Right atrium auricular region (tissue), 2 donors: Measurements from ENCODE around the gene COL4A4. TPM values are rescaled to one million over a fixed set of nuclear protein-coding genes. Genes with fewer than 3 reads are reported as not detected.

ENCODE experiments used
- DNase-seq: peaks from one replicate; pipeline ENCODE4 v3.0.0-alpha.2; 2019; ENCODE audit warnings: low spot score
- H3K27ac ChIP-seq, 2 donors: fragments of 200-600 bp; sonication (generic); 1 replicate in 1 of 2; 2 replicates in 1 of 2; pipeline ENCODE4 v1.5.1; 2016 to 2019
- H3K27me3 ChIP-seq, 2 donors: fragments of 200-600 bp; sonication (generic); one replicate each; pipeline versions ENCODE4 v1.5.1 to v1.6.0; 2017 to 2019
- H3K36me3 ChIP-seq: fragments of 200-600 bp; sonication (generic); one replicate; pipeline ENCODE4 v1.5.1; 2016
- H3K4me1 ChIP-seq, 2 donors: fragments of 200-600 bp; sonication (generic); one replicate each; pipeline versions ENCODE4 v1.5.1 to v1.6.0; 2017 to 2019
- H3K4me3 ChIP-seq, 2 donors: fragments of 200-600 bp; sonication (generic); 1 replicate in 1 of 2; 2 replicates in 1 of 2; pipeline ENCODE4 v1.5.1; 2017 to 2019; ENCODE audit warnings: mild to moderate bottlenecking in 1 of 2, moderate library complexity in 1 of 2
- H3K9me3 ChIP-seq, 2 donors: fragments of 200-600 bp; sonication (generic); one replicate each; pipeline ENCODE4 v1.5.1; 2019
- total RNA-seq, 2 donors: library from RNA; depleted of rRNA; stranded (reverse); fragments of >200 nt; gene quantifications; one replicate each; pipeline ENCODE4 v1.1.0, GENCODE V29; 2016
- TF ChIP-seq, protein P1 (sequence below), 2 donors: fragments of 200-600 bp; sonication (generic); IDR thresholded peaks; one replicate each; pipeline ENCODE4 v1.5.1; 2019; ENCODE audit warnings: antibody characterized with exemption in 2 of 2

COL4A4 gene
- total RNA-seq, 2 donors from 2014 or later: 3.8 to 10.0 TPM

DNA sequence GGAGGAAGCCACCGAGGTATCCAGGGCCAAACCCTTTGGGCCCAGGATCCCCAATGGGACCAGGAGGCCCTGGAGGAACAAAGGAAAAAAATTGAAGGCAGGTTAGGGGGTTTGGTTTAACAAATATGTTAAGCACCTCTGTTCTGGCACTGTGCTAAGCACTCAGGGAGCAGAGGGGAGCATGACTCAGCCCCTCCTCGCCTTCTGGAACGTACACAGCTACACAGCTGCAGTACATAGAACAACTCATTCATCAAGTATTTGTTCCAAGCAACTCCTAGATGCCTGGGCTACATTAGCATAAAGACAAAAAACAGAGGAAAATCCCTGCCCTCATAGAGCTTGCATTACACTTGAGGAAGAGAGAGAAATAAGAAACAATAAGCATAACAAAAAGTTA, 153.6 kb downstream of the COL4A4 start:
- H3K4me3 ChIP-seq: no peak overlapping the region
- no peak overlapping the region for H3K27ac ChIP-seq
- no peak for DNase-seq
- H3K4me1 ChIP-seq: no peaks in the 10 kb centered on the region
- H3K27me3 ChIP-seq: no peaks in the 10 kb centered on the region
- H3K36me3 ChIP-seq: no peaks in the 10 kb centered on the region
- TF ChIP-seq, protein P1, sequence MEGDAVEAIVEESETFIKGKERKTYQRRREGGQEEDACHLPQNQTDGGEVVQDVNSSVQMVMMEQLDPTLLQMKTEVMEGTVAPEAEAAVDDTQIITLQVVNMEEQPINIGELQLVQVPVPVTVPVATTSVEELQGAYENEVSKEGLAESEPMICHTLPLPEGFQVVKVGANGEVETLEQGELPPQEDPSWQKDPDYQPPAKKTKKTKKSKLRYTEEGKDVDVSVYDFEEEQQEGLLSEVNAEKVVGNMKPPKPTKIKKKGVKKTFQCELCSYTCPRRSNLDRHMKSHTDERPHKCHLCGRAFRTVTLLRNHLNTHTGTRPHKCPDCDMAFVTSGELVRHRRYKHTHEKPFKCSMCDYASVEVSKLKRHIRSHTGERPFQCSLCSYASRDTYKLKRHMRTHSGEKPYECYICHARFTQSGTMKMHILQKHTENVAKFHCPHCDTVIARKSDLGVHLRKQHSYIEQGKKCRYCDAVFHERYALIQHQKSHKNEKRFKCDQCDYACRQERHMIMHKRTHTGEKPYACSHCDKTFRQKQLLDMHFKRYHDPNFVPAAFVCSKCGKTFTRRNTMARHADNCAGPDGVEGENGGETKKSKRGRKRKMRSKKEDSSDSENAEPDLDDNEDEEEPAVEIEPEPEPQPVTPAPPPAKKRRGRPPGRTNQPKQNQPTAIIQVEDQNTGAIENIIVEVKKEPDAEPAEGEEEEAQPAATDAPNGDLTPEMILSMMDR (IDR thresholded peaks at IDR 0.05): no peak
- no peaks in the 10 kb centered on the region for H3K9me3 ChIP-seq

DNA sequence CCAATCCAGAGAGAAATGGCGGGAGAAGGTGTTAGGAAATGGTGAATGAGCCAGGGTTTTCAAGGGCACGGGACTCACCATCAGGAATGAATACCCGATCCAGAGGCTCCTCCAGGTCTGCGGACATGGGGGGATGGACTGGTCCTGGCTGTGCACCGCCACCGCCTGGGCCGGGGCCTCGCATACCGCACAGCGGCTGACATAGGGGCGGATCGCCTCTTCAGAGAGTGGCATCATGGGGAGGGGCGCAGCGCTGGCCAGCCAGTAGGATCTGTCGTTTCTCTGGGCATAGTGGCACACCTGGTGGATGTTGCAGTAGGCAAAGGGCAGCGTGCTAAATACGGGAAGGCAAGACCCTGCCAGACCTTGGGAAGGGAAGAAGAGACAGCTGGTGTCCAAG, 156.1 kb downstream of the COL4A4 start:
- H3K4me1 ChIP-seq: no peaks in the 10 kb centered on the region
- H3K4me3 ChIP-seq: no peak overlapping the region
- H3K27me3 ChIP-seq: no peaks in the 10 kb centered on the region
- no peak for DNase-seq
- TF ChIP-seq, protein P1 (IDR thresholded peaks at IDR 0.05): no peak
- H3K36me3 ChIP-seq: no peaks in the 10 kb centered on the region
- no peaks in the 10 kb centered on the region for H3K9me3 ChIP-seq
- H3K27ac ChIP-seq: no peak overlapping the region

DNA sequence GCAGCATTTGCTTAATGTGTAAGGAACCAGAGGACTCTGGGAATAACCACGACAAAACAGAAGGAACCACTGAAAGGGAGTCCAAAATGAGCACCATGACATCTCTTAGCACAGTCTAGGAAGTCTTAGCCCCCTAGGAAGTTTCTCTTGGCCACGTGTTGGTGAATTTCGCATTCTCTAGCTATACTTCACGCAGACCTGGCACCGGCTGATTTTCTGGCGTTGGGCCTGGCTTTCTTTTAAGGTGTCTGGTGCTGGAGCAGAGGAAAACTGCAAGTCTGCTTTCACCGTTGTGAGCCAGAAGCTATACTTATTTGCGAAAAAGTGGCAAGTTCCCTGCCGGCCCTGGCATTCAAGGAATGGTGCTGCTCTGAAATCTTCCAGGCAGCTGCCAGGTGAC, 156.9 kb downstream of the COL4A4 start:
- Histone ChIP-seq H3K36me3 (no peaks in the 10 kb centered on the region), H3K9me3 (no peaks in the 10 kb centered on the region), H3K27ac (no peak overlapping the region), H3K4me3 (no peak overlapping the region), H3K4me1 (no peaks in the 10 kb centered on the region), H3K27me3 (no peaks in the 10 kb centered on the region)
- no peak for DNase-seq
- TF ChIP-seq, protein P1 (IDR thresholded peaks at IDR 0.05): no peak

DNA sequence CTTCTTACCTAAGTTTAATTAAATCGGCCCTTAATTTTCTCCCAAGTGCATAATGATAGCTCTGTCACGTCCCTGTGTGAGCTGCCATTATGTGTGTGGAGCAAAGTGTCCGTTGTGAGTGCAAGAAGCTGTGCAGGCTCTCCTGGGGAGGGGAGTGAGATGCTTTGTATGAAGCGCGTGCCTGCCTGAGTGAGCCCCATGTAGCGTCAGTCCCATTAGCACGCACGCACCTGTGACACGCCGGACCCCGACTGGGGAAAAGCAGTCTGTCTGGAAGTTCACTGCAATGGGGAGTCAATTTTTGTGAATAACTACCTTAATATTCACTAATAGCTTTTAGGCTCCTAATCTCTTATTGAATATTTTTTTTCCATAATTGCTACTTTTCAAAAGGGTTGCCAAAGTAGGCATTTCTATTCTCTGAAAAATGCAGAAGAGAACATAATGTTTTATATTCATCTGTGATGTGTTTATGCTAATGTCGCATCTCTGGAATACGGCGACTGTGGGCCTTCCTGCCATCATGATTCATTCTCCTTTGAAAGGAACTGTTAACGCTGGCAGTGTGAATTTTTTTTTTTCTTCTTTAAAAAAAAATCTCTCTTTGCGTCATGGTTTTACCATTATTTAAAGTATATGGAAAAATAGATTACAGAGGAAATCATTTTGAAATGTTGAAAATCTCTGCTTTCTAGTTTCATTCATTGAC, 157.7 kb downstream of the COL4A4 start:
- Histone ChIP-seq H3K9me3 (no peaks in the 10 kb centered on the region), H3K36me3 (no peaks in the 10 kb centered on the region), H3K4me1 (no peaks in the 10 kb centered on the region), H3K27me3 (no peaks in the 10 kb centered on the region), H3K27ac (no peak overlapping the region), H3K4me3 (no peak overlapping the region)
- TF ChIP-seq, protein P1 (IDR thresholded peaks at IDR 0.05): no peak
- DNase-seq: no peak

DNA sequence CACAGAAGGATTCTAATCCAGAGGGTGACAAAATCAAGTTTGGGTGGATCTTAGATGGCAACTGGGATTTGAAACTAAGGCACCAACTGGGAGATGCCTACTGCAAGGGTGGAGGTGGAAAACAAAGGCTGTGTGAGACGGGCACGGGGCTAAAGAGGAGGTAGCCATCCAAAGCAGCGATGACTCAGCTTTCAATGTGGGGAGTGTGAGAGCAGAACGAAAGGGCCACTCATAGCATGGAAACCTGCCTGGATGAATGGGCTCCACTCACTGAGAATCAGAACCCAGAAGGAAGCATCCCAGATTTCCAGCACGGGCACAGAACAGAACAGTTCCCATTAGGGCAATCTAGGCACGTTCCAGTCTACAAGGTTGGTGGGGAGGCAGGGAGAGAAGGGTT, 159.5 kb downstream of the COL4A4 start:
- TF ChIP-seq, protein P1 (IDR thresholded peaks at IDR 0.05): no peak
- no peaks in the 10 kb centered on the region for H3K4me1 ChIP-seq
- H3K36me3 ChIP-seq: no peaks in the 10 kb centered on the region
- H3K27me3 ChIP-seq: no peaks in the 10 kb centered on the region
- no peak overlapping the region for H3K4me3 ChIP-seq
- no peak for DNase-seq
- H3K9me3 ChIP-seq: no peaks in the 10 kb centered on the region
- no peak overlapping the region for H3K27ac ChIP-seq

DNA sequence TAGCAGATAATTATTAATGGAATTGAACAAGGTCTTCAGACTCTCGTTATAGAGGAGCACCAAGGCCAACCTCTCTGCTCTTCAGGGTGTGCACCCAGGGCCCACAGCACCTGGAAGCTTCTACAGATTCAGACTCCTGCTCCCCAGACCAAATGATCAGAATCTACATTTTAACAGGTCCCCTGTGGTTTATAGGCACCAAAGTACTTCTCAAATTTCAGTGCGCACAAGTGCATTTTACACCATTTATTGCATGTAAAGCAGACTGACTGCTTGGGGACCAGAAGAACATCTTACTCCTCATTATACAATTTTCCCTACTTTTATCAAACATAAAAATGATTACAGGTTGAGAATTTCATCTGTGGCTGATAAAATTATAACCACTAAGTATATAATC, 163.9 kb downstream of the COL4A4 start:
- Histone ChIP-seq H3K27me3 (no peaks in the 10 kb centered on the region), H3K4me3 (no peak overlapping the region), H3K9me3 (no peaks in the 10 kb centered on the region), H3K4me1 (no peaks in the 10 kb centered on the region), H3K27ac (no peak overlapping the region), H3K36me3 (no peaks in the 10 kb centered on the region)
- no peak for DNase-seq
- TF ChIP-seq, protein P1 (IDR thresholded peaks at IDR 0.05): no peak
